DOHH2 (cell line): ENCODE measurements around the gene YES1.

ENCODE experiments used
- CTCF ChIP-seq: fragments of 200-600 bp; sonication (generic); IDR thresholded peaks from one replicate; pipeline ENCODE4 v1.5.1; 2014; ENCODE audit warnings: antibody characterized with exemption, mild to moderate bottlenecking, low read depth, low read length; ENCODE audit not compliant: poor library complexity, severe bottlenecking
- EZH2phosphoT487 ChIP-seq: fragments of 200-600 bp; sonication (generic); IDR thresholded peaks from 2 replicates; pipeline ENCODE4 v1.6.1; 2017; ENCODE audit warnings: borderline replicate concordance, mild to moderate bottlenecking, antibody characterized with exemption, low read length, moderate library complexity, mixed read lengths

- no peak for TF ChIP-seq CTCF
- TF ChIP-seq EZH2phosphoT487: no peak
Measured at GRCh38 chr18:799943-800342, 12.1 kb downstream of the YES1 start.
